ENCODE measurements around the gene ZBTB40.

DNA sequence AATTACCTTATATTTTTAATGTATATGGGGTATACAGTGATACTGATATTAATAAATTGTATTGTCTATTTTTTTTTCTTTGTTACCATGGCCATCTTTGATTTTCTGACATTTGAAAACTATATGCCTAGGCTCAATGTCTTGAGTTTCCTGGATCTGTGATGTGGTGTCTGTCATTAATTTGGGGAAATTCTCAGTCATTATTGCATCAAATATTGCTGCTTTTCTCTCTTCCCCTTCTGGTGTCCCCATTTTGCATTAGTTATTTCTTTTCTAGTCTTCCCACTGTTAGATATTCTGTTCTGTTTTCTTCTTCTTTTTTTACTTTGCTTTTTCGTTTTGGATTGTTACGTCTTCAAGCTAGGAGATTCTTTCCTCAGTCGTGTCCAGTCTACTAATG is 33.8 kb downstream of the ZBTB40 start:
- TF ChIP-seq CTCF (IDR thresholded peaks at IDR 0.05; ENCODE audit: low read length) (no peak), EZH2 (IDR thresholded peaks at IDR 0.05; ENCODE audit: borderline replicate concordance, low read length) (no peak)

Data from OCI-LY1 (cell line).